Activated CD4-positive, alpha-beta memory T cell treated with anti-CD3 and anti-CD28 coated beads for 36 hours (primary cell): ENCODE data around the gene MLST8. TPM values are rescaled to one million over a fixed set of nuclear protein-coding genes. Genes with fewer than 3 reads are reported as not detected.

Experiments used
- CTCF ChIA-PET: fragments of 350-600 bp; sonication (Branson Sonifier 250); formaldehyde crosslinking; loops from one replicate; lab custom pipeline; 2021; ENCODE audit warnings: antibody characterized with exemption, inconsistent platforms; lab: Charles Lee
- POLR2A ChIA-PET: fragments of 350-600 bp; sonication (Branson Sonifier 250); formaldehyde crosslinking; loops from one replicate; lab custom pipeline; 2021; ENCODE audit warnings: antibody characterized with exemption; lab: Charles Lee
- DNase-seq: peaks from one replicate; pipeline ENCODE4 v3.0.0-alpha.2; 2020
- H3K27ac Mint-ChIP-seq: one replicate; pipeline ENCODE4 v1.8.0; 2021; ENCODE audit warnings: mixed read lengths
- H3K27me3 Mint-ChIP-seq: one replicate; pipeline ENCODE4 v1.8.0; 2021; ENCODE audit warnings: mixed read lengths
- H3K36me3 Mint-ChIP-seq: one replicate; pipeline ENCODE4 v1.8.0; 2021; ENCODE audit warnings: mixed read lengths
- H3K4me1 Mint-ChIP-seq: one replicate; pipeline ENCODE4 v1.8.0; 2021; ENCODE audit warnings: low read depth, mixed read lengths
- H3K4me3 Mint-ChIP-seq: one replicate; pipeline ENCODE4 v1.8.0; 2021; ENCODE audit warnings: mild to moderate bottlenecking, mixed read lengths
- H3K9me3 Mint-ChIP-seq: one replicate; pipeline ENCODE4 v1.8.0; 2021; ENCODE audit warnings: mixed read lengths
- intact Hi-C: fragments of 100-400 bp; cut with micrococcal nuclease; formaldehyde crosslinking; loops from one replicate; pipeline ENCODE4 v1.15.1; 2023
- total RNA-seq, 2 experiments: library from RNA; stranded (reverse); gene quantifications; one replicate each; pipeline ENCODE4 v1.2.3, GENCODE V29; 2021

MLST8 gene
- total RNA-seq, 2 experiments from 2014 or later: 49.7 to 50.4 TPM

- intact Hi-C loops: loop anchor here (1.0 to 5.0 kb wide), 3 partner anchors 11 to 48 kb away; partner anchors contain the start of genes E4F1 and ECI1
- peaks cover 26% of the 10 kb centered on the region for H3K4me1 Mint-ChIP-seq
- H3K27me3 Mint-ChIP-seq: peaks cover 1% of the 10 kb centered on the region
- DNase-seq: no peak
- H3K4me3 Mint-ChIP-seq: peak overlapping the region; percentile 73
- H3K9me3 Mint-ChIP-seq: no peaks in the 10 kb centered on the region
- ChIA-PET CTCF (interaction anchor here (0.7 kb wide), 2 partner anchors 10 to 1961 kb away, joined by 3 read pairs; no protein-coding TSS in a partner anchor), POLR2A (interaction anchor here (1.3 kb wide), 1 partner anchor 49 kb away, joined by 5 read pairs; the partner anchor contains the start of gene TRAF7)
- H3K27ac Mint-ChIP-seq: peak overlapping the region; percentile 60
- peaks cover 22% of the 10 kb centered on the region for H3K36me3 Mint-ChIP-seq
Observed at GRCh38 chr16:2204416-2205103, 694 bp upstream of the MLST8 start.

GRCh38 chr16:2205967-2206313 is 686 bp downstream of the MLST8 start:
- intact Hi-C loops: loop anchor here (1.0 to 5.0 kb wide), 3 partner anchors 9 to 46 kb away; partner anchors contain the start of genes E4F1 and ECI1
- H3K27me3 Mint-ChIP-seq: no peaks in the 10 kb centered on the region
- no peaks in the 10 kb centered on the region for H3K9me3 Mint-ChIP-seq
- peak overlapping the region; percentile 77 for H3K27ac Mint-ChIP-seq
- peaks cover 24% of the 10 kb centered on the region for H3K36me3 Mint-ChIP-seq
- H3K4me1 Mint-ChIP-seq: peaks cover 26% of the 10 kb centered on the region
- DNase-seq: no peak
- H3K4me3 Mint-ChIP-seq: peak overlapping the region; percentile 84
- ChIA-PET POLR2A (interaction anchor here (1.4 to 2.1 kb wide), 2 partner anchors 8 to 46 kb away, joined by 6 to 13 read pairs; partner anchors contain the start of genes ECI1 and PGP), CTCF (interaction anchor here (0.7 to 1.3 kb wide), 2 partner anchors 9 to 46 kb away, joined by 3 to 4 read pairs; partner anchors contain the start of genes ECI1 and PGP)

- CTCF ChIA-PET: interaction anchor here (0.7 to 1.3 kb wide), 3 partner anchors 8 to 45 kb away, joined by 3 to 4 read pairs (median 3); partner anchors contain the start of genes ECI1 and PGP
- Mint-ChIP-seq H3K4me3 (peak overlapping the region; percentile 84), H3K27me3 (no peaks in the 10 kb centered on the region), H3K9me3 (no peaks in the 10 kb centered on the region), H3K27ac (peak overlapping the region; percentile 77), H3K36me3 (peaks cover 24% of the 10 kb centered on the region), H3K4me1 (peaks cover 26% of the 10 kb centered on the region)
- POLR2A ChIA-PET: interaction anchor here (0.6 to 2.1 kb wide), 5 partner anchors 8 to 384 kb away, joined by 3 to 13 read pairs (median 4); partner anchors contain the start of genes ECI1, PGP and TRAF7
- intact Hi-C loops: loop anchor here (5.0 kb wide), 1 partner anchor 46 kb away; the partner anchor contains the start of gene ECI1
- DNase-seq: no peak
Observed at GRCh38 chr16:2206420-2206779, 1.1 kb downstream of the MLST8 start.

- H3K27ac Mint-ChIP-seq: peak overlapping the region; percentile 77
- ChIA-PET CTCF (interaction anchor here (0.7 to 1.3 kb wide), 3 partner anchors 8 to 45 kb away, joined by 3 to 4 read pairs (median 3); partner anchors contain the start of genes ECI1 and PGP), POLR2A (interaction anchor here (0.6 to 2.1 kb wide), 4 partner anchors 7 to 384 kb away, joined by 3 to 13 read pairs (median 4); partner anchors contain the start of genes PGP and TRAF7)
- peak overlapping the region; percentile 84 for H3K4me3 Mint-ChIP-seq
- peaks cover 24% of the 10 kb centered on the region for H3K36me3 Mint-ChIP-seq
- no peaks in the 10 kb centered on the region for H3K9me3 Mint-ChIP-seq
- intact Hi-C loops: loop anchor here (5.0 kb wide), 1 partner anchor 45 kb away; the partner anchor contains the start of gene ECI1
- no peak for DNase-seq
- no peaks in the 10 kb centered on the region for H3K27me3 Mint-ChIP-seq
- H3K4me1 Mint-ChIP-seq: peaks cover 29% of the 10 kb centered on the region
Observed at GRCh38 chr16:2206780-2207433, 1.7 kb downstream of the MLST8 start.

GRCh38 chr16:2207872-2208271 is 2.6 kb downstream of the MLST8 start:
- H3K4me1 Mint-ChIP-seq: peaks cover 37% of the 10 kb centered on the region
- peak overlapping the region; percentile 49 for H3K4me3 Mint-ChIP-seq
- CTCF ChIA-PET: no interaction called here
- peaks cover 31% of the 10 kb centered on the region for H3K36me3 Mint-ChIP-seq
- no peaks in the 10 kb centered on the region for H3K9me3 Mint-ChIP-seq
- peak overlapping the region; percentile 54 for H3K27ac Mint-ChIP-seq
- intact Hi-C loops: loop anchor here (5.0 kb wide), 1 partner anchor 44 kb away; the partner anchor contains the start of gene ECI1
- H3K27me3 Mint-ChIP-seq: no peaks in the 10 kb centered on the region
- no peak for DNase-seq
- POLR2A ChIA-PET: no interaction called here

GRCh38 chr16:2208308-2208707 is 3.1 kb downstream of the MLST8 start:
- ChIA-PET CTCF (no interaction called here), POLR2A (no interaction called here)
- intact Hi-C loops: loop anchor here (5.0 kb wide), 1 partner anchor 44 kb away; the partner anchor contains the start of gene ECI1

GRCh38 chr16:2208772-2209171 is 3.5 kb downstream of the MLST8 start:
- Mint-ChIP-seq H3K4me1 (peaks cover 41% of the 10 kb centered on the region), H3K36me3 (peaks cover 38% of the 10 kb centered on the region), H3K9me3 (no peaks in the 10 kb centered on the region), H3K27me3 (no peaks in the 10 kb centered on the region), H3K4me3 (no peak overlapping the region), H3K27ac (no peak overlapping the region)
- ChIA-PET CTCF (no interaction called here), POLR2A (no interaction called here)
- intact Hi-C loops: loop anchor here (5.0 kb wide), 1 partner anchor 44 kb away; the partner anchor contains the start of gene ECI1
- DNase-seq: no peak

More at GRCh38 chr16:2208308-2208707, 3.1 kb downstream of the MLST8 start:
- peaks cover 34% of the 10 kb centered on the region for H3K36me3 Mint-ChIP-seq
- H3K27ac Mint-ChIP-seq: no peak overlapping the region
- no peaks in the 10 kb centered on the region for H3K27me3 Mint-ChIP-seq
- peaks cover 41% of the 10 kb centered on the region for H3K4me1 Mint-ChIP-seq
- no peaks in the 10 kb centered on the region for H3K9me3 Mint-ChIP-seq
- no peak overlapping the region for H3K4me3 Mint-ChIP-seq
- DNase-seq: no peak

GRCh38 chr16:2209258-2210008 is 4.2 kb downstream of the MLST8 start:
- H3K4me1 Mint-ChIP-seq: peaks cover 39% of the 10 kb centered on the region
- intact Hi-C loops: loop anchor here (5.0 kb wide), 1 partner anchor 43 kb away; the partner anchor contains the start of gene ECI1

GRCh38 chr16:2210009-2210332 is 4.7 kb downstream of the MLST8 start:
- no peaks in the 10 kb centered on the region for H3K9me3 Mint-ChIP-seq
- ChIA-PET POLR2A (no interaction called here), CTCF (no interaction called here)
- peaks cover 36% of the 10 kb centered on the region for H3K36me3 Mint-ChIP-seq
- H3K4me3 Mint-ChIP-seq: no peak overlapping the region
- DNase-seq: no peak
- no peaks in the 10 kb centered on the region for H3K27me3 Mint-ChIP-seq
- peaks cover 35% of the 10 kb centered on the region for H3K4me1 Mint-ChIP-seq
- intact Hi-C loops: no loop called here
- no peak overlapping the region for H3K27ac Mint-ChIP-seq

More at GRCh38 chr16:2209258-2210008, 4.2 kb downstream of the MLST8 start:
- H3K27me3 Mint-ChIP-seq: no peaks in the 10 kb centered on the region
- no peak for DNase-seq
- ChIA-PET CTCF (no interaction called here), POLR2A (no interaction called here)
- no peak overlapping the region for H3K4me3 Mint-ChIP-seq
- H3K27ac Mint-ChIP-seq: no peak overlapping the region
- no peaks in the 10 kb centered on the region for H3K9me3 Mint-ChIP-seq
- H3K36me3 Mint-ChIP-seq: peaks cover 38% of the 10 kb centered on the region

GRCh38 chr16:2210386-2211365 is 5.4 kb downstream of the MLST8 start, which contains the start of gene BRICD5:
BRICD5 (minus strand) TSS chr16:2210863; CDS start chr16:2210833, 30 bp downstream.
- Mint-ChIP-seq H3K4me1 (peaks cover 37% of the 10 kb centered on the region), H3K9me3 (no peaks in the 10 kb centered on the region), H3K36me3 (peaks cover 36% of the 10 kb centered on the region), H3K27me3 (no peaks in the 10 kb centered on the region), H3K4me3 (no peak within 1 kb of the TSS), H3K27ac (no peak within 1 kb of the TSS)
- ChIA-PET POLR2A (no interaction called here), CTCF (no interaction called here)
- DNase-seq: no peak
- intact Hi-C loops: no loop called here
